Ishikawa (cell line): ENCODE data around the gene RPGRIP1L.

Experiments used
- CEBPB ChIP-seq: IDR thresholded peaks from 2 replicates; pipeline ENCODE4 v1.6.1; 2012
- CREB1 ChIP-seq: IDR thresholded peaks from 2 replicates; pipeline ENCODE4 v1.6.1; 2012; ENCODE audit warnings: low read depth
- EGR1 ChIP-seq: IDR thresholded peaks from 2 replicates; pipeline ENCODE4 v1.6.1; 2012
- EP300 ChIP-seq: IDR thresholded peaks from 2 replicates; pipeline ENCODE4 v1.6.1; 2012; ENCODE audit warnings: borderline replicate concordance
- FOXM1 ChIP-seq: IDR thresholded peaks from 2 replicates; pipeline ENCODE4 v1.6.1; 2012; ENCODE audit warnings: low read depth, borderline replicate concordance
- MAX ChIP-seq: IDR thresholded peaks from 2 replicates; pipeline ENCODE4 v1.6.1; 2012
- NFIC ChIP-seq: IDR thresholded peaks from 2 replicates; pipeline ENCODE4 v1.6.1; 2012
- RAD21 ChIP-seq: IDR thresholded peaks from 2 replicates; pipeline ENCODE4 v1.6.1; 2012; ENCODE audit warnings: low read depth
- REST ChIP-seq: IDR thresholded peaks from 2 replicates; pipeline ENCODE4 v1.6.1; 2012; ENCODE audit warnings: low read depth, mild to moderate bottlenecking
- TAF1 ChIP-seq: IDR thresholded peaks from 2 replicates; pipeline ENCODE4 v1.6.1; 2012; ENCODE audit warnings: low read depth, mild to moderate bottlenecking
- TCF12 ChIP-seq: IDR thresholded peaks from 2 replicates; pipeline ENCODE4 v1.6.1; 2012; ENCODE audit warnings: low read depth
- TEAD4 ChIP-seq: IDR thresholded peaks from 2 replicates; pipeline ENCODE4 v1.6.1; 2012
- USF1 ChIP-seq: IDR thresholded peaks from 2 replicates; pipeline ENCODE4 v1.6.1; 2012
- YY1 ChIP-seq: IDR thresholded peaks from 2 replicates; pipeline ENCODE4 v1.6.1; 2012; ENCODE audit warnings: low read depth
- ZBTB7A ChIP-seq: IDR thresholded peaks from 2 replicates; pipeline ENCODE4 v1.6.1; 2012; ENCODE audit warnings: low read depth

The RPGRIP1L gene

GRCh38 chr16:53715023-53715384, 11.3 kb upstream of the RPGRIP1L start:
- TF ChIP-seq NFIC: no peak
- TF ChIP-seq CREB1: no peak
- no peak for TF ChIP-seq RAD21
- TF ChIP-seq EP300: no peak
- no peak for TF ChIP-seq TCF12
- no peak for TF ChIP-seq EGR1
- TF ChIP-seq USF1: no peak
- no peak for TF ChIP-seq FOXM1
- TF ChIP-seq MAX: no peak
- no peak for TF ChIP-seq REST
- no peak for TF ChIP-seq TAF1
- TF ChIP-seq CEBPB: no peak
- TF ChIP-seq ZBTB7A: no peak
- TF ChIP-seq YY1: no peak
- no peak for TF ChIP-seq TEAD4

GRCh38 chr16:53714205-53715022, 10.8 kb upstream of the RPGRIP1L start:
- TF ChIP-seq YY1 (no peak), EP300 (no peak), MAX (no peak), TCF12 (no peak), CEBPB (no peak), TAF1 (no peak), NFIC (no peak), USF1 (no peak), CREB1 (no peak), EGR1 (no peak)

- no peak for TF ChIP-seq TEAD4
- TF ChIP-seq CREB1: no peak
Measured at GRCh38 chr16:53713403-53714204, 9.9 kb upstream of the RPGRIP1L start.

GRCh38 chr16:53712065-53712464, 8.4 kb upstream of the RPGRIP1L start:
- TF ChIP-seq CREB1 (no peak), ZBTB7A (no peak), EP300 (no peak), YY1 (no peak), USF1 (no peak), RAD21 (no peak), MAX (no peak), EGR1 (no peak), CEBPB (no peak), NFIC (no peak), TAF1 (no peak), REST (no peak)

GRCh38 chr16:53711390-53711789, 7.7 kb upstream of the RPGRIP1L start:
- TF ChIP-seq TAF1: no peak
- no peak for TF ChIP-seq EP300
- no peak for TF ChIP-seq CEBPB
- TF ChIP-seq CREB1: no peak
- no peak for TF ChIP-seq TEAD4
- TF ChIP-seq YY1: no peak
- no peak for TF ChIP-seq EGR1
